Measurements from ENCODE around the gene DGCR2. TPM values are rescaled to one million over a fixed set of nuclear protein-coding genes. Genes with fewer than 3 reads are reported as not detected.
"Not testable (repeated sequence)": the region's sequence is repeated elsewhere in the genome, so short reads cannot be mapped to it uniquely, and the experiment has no call there.

DGCR2 gene
- total RNA-seq, 1 experiment from 2014 or later, result 62.2 TPM

DNA sequence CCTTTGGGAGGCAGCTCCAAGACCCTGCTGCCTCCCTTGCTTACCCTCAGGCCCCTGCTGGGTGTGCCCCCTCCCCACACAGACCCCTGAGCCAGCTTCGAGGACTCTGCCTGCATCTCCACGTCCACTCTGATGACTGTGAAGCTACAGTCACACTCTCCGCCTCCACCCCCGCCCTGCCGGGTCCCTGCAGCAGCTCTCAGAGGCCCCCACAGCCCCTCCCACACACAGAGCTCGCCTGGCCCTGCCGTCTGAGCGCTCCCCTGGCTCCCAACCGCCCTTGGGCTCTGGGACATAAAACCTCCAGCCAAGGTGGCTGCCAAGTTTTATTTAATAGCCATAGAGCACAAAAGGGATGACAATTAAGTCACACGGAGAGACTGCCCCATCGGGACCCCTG lies 96.1 kb downstream of the DGCR2 start:
- peaks cover 12% of the 10 kb centered on the region for H3K27me3 ChIP-seq (replicated peaks)
- not testable (repeated sequence) for H3K9me3 ChIP-seq (replicated peaks); H3K27ac ChIP-seq; DNase-seq (ENCODE audit: low read depth in 1 of 2, low spot score in 2 of 2); H3K36me3 ChIP-seq; H3K4me1 ChIP-seq (replicated peaks); H3K4me3 ChIP-seq

DNA sequence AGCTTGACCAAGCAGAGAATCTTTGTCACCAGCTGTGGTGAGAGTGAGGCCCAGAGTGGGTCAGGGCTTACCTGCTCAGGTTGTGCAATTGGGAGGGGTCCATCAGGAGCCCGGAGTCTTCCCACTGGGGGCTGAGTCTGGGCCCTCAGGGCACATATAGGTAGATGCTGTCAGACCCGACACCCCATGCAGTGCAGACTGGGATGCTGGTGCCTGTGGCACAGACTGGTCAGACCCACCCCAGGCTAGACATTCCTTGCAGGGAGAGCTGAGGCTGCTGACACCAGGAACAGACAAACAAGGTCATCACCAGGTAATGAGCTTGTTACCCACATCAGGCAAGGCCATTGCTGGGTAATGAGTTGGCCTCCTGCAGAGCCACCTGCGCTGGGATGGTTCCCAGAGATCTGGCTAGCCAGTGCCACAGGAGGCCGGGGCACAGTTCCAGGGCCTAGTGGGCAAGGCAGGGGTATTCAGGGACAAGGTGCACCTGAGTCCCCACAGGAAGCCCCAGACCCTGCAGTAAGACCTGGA lies 97.2 kb downstream of the DGCR2 start:
- DNase-seq (ENCODE audit: low read depth in 1 of 2, low spot score in 2 of 2); H3K36me3 ChIP-seq; H3K9me3 ChIP-seq (replicated peaks); H3K4me1 ChIP-seq (replicated peaks); H3K4me3 ChIP-seq; H3K27ac ChIP-seq: not testable (repeated sequence)
- H3K27me3 ChIP-seq (replicated peaks), result peaks cover 19% of the 10 kb centered on the region

DNA sequence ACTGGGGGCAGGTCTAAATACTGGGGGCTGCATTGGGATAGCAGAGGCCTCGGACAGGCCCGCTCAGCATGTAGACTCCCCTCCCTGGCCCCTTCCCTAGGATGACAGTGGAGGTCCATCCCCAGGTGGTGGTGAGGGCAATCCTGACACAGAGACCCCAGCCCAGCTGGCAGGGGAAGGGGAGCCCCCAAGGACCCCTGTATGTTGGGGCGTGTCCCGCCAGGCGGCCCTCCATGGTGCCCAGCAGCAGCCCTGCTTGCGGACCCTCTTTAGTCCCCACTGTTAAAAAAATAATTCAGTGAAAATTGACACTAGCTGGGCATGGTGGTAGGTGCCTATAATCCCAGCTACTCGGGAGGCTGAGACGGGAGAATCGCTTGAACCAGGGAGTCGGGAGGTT lies 98.3 kb downstream of the DGCR2 start:
- peaks cover 29% of the 10 kb centered on the region for H3K27me3 ChIP-seq (replicated peaks)
- not testable (repeated sequence) for H3K4me3 ChIP-seq; H3K4me1 ChIP-seq (replicated peaks); H3K9me3 ChIP-seq (replicated peaks); DNase-seq (ENCODE audit: low read depth in 1 of 2, low spot score in 2 of 2); H3K27ac ChIP-seq; H3K36me3 ChIP-seq

DNA sequence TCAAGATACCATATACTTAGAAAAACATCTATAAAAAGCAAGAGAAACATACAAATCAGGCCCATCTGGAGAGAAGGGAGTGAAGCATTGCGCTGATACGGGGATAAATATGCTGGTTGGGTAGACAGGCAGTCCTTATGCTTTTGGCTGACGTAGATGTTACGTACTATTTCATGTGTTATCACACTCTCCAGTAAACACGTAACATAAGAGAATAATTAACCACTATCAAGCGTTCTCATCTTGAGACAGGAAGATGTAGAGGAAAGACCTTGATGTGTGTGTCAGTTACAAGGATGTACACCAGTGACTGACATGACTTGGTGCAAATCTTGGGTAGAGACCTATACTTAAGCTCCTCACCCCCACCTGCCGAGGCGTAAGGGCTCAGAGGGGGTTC lies 99.5 kb downstream of the DGCR2 start:
- Histone ChIP-seq H3K4me1 (replicated peaks) (no peaks in the 10 kb centered on the region), H3K36me3 (no peaks in the 10 kb centered on the region), H3K9me3 (replicated peaks) (no peaks in the 10 kb centered on the region), H3K4me3 (no peak overlapping the region), H3K27ac (no peak overlapping the region), H3K27me3 (replicated peaks) (peaks cover 29% of the 10 kb centered on the region)
- DNase-seq (ENCODE audit: low read depth in 1 of 2, low spot score in 2 of 2), result no peak

DNA sequence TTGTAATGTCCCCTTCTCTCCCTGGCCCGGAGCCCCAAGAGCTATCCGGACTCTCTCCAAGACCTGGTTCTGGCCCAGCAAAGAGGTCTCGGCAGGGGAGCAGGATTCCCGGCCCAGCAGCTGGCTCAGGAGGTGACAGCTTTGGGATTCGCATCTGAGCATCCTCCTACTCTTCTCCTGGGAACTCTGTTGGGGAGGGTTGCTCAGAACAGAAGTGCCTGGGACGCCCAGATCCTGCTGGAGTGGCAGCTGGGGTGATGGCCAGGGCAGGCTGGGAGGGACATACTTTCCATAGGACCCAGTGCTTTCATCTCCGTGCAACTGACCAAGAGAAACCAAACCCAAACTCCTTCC lies 102.6 kb downstream of the DGCR2 start:
- Histone ChIP-seq H3K27me3 (replicated peaks) (peaks cover 29% of the 10 kb centered on the region), H3K4me1 (replicated peaks) (no peaks in the 10 kb centered on the region), H3K36me3 (no peaks in the 10 kb centered on the region), H3K9me3 (replicated peaks) (no peaks in the 10 kb centered on the region), H3K27ac (no peak overlapping the region), H3K4me3 (no peak overlapping the region)
- no peak for DNase-seq (ENCODE audit: low read depth in 1 of 2, low spot score in 2 of 2)

DNA sequence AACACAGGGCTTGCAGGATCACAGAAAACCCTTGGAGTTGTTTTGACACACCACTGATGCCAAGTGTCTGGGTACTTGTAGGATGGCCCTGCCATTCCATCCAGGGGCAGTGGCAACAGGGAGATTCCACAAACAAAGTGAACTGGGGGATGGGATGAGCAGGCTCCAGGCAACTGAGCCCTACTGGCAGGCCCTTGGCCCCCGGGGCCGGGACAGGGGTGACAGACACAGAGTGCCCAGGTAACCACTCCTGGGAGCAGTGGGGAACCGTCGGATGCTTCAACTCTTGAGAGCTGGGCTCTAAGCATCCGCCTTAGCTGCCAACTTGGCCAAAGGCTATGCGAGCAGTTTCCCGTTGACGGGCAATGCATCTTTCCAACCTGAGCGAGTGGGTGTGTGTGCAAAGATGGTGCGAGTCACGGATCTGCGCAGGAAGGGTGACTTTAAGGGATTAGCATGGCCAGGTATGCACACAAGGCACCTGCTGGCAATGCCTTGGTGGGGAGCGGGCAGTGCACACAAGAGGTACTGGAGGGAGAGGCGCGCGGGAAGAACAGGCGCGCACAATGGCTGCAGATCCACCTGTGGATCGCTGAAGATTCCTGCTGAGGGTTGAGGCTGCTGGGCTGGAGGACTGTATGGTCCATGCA lies 103.1 kb downstream of the DGCR2 start:
- no peak for DNase-seq (ENCODE audit: low read depth in 1 of 2, low spot score in 2 of 2)
- H3K36me3 ChIP-seq, result no peaks in the 10 kb centered on the region
- no peak overlapping the region for H3K27ac ChIP-seq
- no peaks in the 10 kb centered on the region for H3K9me3 ChIP-seq (replicated peaks)
- H3K4me1 ChIP-seq (replicated peaks), result no peaks in the 10 kb centered on the region
- peaks cover 29% of the 10 kb centered on the region for H3K27me3 ChIP-seq (replicated peaks)
- H3K4me3 ChIP-seq, result no peak overlapping the region

DNA sequence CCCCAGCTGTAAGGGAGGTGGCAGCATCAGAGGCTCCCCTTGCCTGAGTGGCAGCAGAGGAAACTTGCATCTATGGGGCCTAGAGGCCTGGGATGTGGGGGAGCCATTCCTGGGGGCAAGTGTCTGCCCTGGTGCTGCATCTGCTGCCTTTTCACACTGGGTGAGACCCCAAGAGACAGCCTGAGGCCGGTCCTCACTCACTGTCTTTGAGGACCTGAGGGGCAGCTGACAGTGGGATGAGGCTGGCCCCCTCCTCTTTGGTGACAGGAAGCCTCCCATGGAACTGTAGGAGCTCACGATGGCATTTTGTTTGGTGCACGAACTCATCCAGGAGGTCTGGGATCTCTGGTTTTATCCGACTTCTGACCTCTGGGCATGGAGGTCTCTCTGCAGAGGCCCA lies 104.0 kb downstream of the DGCR2 start:
- Histone ChIP-seq H3K36me3 (no peaks in the 10 kb centered on the region), H3K27me3 (replicated peaks) (peaks cover 29% of the 10 kb centered on the region), H3K27ac (no peak overlapping the region), H3K4me3 (no peak overlapping the region), H3K4me1 (replicated peaks) (no peaks in the 10 kb centered on the region), H3K9me3 (replicated peaks) (no peaks in the 10 kb centered on the region)
- DNase-seq (ENCODE audit: low read depth in 1 of 2, low spot score in 2 of 2), result no peak

DNA sequence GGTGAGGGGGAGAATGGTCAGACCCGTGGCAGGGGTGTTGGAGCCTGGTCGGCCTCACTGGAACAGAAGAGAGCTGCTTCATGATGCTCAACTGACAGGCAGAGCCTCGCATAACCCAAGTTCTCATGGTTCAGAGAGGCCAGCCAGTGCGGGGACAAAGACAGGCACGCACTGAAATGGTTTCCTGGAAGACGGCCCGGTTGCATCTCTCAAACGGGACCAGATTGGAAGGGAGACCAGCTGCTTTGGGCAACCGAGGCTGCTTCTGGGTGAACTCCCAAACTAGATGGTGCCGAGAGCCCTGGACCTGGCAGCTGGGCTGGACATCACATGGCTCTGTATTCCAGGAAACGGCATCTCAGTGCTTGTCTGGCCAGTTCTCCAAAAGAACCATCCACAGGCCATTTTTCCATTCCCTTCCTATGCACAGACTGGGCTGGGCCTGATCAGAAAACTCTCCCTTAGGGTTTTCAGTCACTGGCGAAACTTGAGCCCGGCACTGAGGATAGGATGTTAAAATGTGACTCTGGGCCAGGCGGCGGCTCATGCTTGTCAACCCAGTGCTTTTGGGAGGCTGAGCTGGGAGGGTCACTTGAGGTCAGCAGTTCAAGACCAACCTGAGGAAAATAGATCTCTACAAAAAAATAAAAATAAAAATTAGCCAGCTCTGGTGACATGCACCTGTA lies 106.0 kb downstream of the DGCR2 start:
- peaks cover 24% of the 10 kb centered on the region for H3K27me3 ChIP-seq (replicated peaks)
- DNase-seq (ENCODE audit: low read depth in 1 of 2, low spot score in 2 of 2), result no peak
- no peaks in the 10 kb centered on the region for H3K36me3 ChIP-seq
- no peak overlapping the region for H3K4me3 ChIP-seq
- no peaks in the 10 kb centered on the region for H3K4me1 ChIP-seq (replicated peaks)
- no peaks in the 10 kb centered on the region for H3K9me3 ChIP-seq (replicated peaks)
- no peak overlapping the region for H3K27ac ChIP-seq

DNA sequence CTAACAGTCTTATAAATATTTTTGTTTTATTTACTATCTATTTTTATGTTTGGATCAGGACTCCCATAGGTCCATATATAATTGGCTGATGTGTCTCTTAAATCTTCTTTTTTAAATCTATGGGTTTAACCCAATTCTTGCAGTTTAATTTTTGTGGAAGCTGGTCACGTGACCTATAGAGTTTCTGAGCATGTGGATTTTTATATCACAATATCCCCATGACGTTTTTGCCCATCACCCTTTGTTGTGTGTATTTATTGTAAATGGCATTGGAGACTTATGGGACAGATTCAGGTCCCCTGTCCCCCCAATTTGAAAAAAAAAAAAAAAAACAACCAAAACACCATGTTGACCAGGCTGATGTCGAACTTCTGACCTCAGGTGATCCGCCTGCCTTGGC lies 107.3 kb downstream of the DGCR2 start:
- Histone ChIP-seq H3K9me3 (replicated peaks) (no peaks in the 10 kb centered on the region), H3K27me3 (replicated peaks) (peaks cover 15% of the 10 kb centered on the region; the same call in 1 of the 2 replicates), H3K4me3 (no peak overlapping the region), H3K4me1 (replicated peaks) (no peaks in the 10 kb centered on the region), H3K36me3 (no peaks in the 10 kb centered on the region), H3K27ac (no peak overlapping the region)
- no peak for DNase-seq (ENCODE audit: low read depth in 1 of 2, low spot score in 2 of 2)

DNA sequence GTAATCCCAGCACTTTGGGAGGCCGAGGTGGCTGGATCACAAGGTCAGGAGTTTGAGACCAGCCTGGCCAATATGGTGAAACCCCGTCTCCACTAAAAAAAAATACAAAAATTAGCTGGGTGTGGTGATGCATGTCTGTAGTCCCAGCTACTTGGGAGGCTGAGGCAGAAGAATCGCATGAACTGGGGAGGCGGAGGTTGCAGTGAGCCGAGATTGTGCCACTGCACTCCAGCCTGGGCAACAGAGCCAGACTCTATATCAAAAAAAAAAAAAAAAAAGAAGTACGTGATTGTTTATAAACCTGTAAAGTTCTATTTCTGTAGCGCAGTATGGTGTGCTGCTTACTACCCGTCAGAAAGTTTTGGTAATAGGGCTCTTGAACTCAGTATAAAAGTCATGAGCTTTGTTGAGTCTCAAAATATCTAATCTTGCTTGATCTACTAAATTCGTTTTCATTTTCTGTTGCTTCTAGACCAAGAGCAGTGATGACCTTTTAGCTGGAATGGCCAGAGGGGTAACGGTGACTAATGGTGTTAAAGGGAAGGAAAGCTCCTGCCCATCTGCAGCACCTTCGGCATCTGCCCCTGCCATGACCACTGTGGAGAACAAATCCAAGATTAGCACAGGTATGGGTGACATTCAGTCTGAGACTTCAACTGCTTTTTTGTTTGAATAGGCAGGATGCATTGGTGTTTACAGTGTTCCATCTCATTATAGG lies 108.2 kb downstream of the DGCR2 start:
- not testable (repeated sequence) for H3K9me3 ChIP-seq (replicated peaks); H3K4me3 ChIP-seq; H3K4me1 ChIP-seq (replicated peaks); H3K36me3 ChIP-seq; H3K27ac ChIP-seq; DNase-seq (ENCODE audit: low read depth in 1 of 2, low spot score in 2 of 2); H3K27me3 ChIP-seq (replicated peaks)

DNA sequence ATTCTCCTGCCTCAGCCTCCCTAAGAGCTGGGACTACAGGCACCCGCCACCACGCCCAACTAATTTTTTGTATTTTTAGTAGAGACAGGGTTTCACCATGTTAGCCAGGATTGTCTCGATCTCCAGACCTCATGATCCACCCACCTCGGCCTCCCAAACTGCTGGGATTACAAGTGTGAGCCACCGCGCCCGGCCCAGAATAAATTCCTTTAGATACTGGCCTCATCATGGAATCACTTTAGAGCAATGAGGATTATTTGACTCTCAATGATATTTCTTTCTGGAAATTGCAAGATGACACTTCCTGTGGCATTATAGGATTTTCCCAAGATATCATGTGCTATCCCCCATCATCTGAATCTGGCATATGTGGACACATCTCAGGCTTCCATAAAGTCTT lies 108.8 kb downstream of the DGCR2 start:
- not testable (repeated sequence) for H3K36me3 ChIP-seq; H3K9me3 ChIP-seq (replicated peaks); H3K4me3 ChIP-seq; H3K27ac ChIP-seq; DNase-seq (ENCODE audit: low read depth in 1 of 2, low spot score in 2 of 2); H3K4me1 ChIP-seq (replicated peaks); H3K27me3 ChIP-seq (replicated peaks)

DNA sequence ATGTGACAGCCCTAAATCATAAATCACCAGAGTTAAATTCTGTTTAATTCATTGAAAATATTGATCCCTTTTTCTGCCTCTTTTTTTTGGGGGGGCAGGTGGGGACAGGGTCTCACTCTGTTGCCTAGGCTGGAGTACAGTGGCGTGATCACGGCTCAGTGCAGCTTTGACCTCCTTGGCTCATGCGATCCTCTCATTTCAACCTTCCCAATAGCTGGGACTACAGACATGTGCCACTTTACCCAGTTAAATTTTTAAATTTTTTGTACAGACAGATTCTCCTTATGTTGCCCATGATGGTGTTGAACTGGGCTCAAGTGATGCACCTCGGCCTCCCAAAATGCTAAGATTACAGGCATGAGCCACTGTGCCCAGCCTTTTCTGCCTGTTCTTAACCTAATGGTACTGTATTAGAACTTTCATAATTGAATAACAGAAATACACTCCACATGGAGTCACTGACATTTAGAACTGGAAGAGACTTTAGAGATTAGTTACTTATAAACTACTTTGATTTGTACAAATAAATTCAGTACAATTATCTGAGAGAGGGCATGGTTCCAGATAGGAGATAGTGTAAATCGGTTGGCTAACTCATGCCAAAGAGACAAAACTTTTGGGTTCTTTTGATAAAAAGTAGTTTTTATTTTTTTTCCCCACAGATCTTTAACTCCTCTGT lies 109.8 kb downstream of the DGCR2 start:
- H3K4me3 ChIP-seq, result no peak overlapping the region
- no peaks in the 10 kb centered on the region for H3K9me3 ChIP-seq (replicated peaks)
- no peak for DNase-seq (ENCODE audit: low read depth in 1 of 2, low spot score in 2 of 2)
- H3K27me3 ChIP-seq (replicated peaks), result peaks cover 10% of the 10 kb centered on the region; the same call in 1 of the 2 replicates
- H3K36me3 ChIP-seq, result no peaks in the 10 kb centered on the region
- H3K4me1 ChIP-seq (replicated peaks), result no peaks in the 10 kb centered on the region
- H3K27ac ChIP-seq, result no peak overlapping the region

DNA sequence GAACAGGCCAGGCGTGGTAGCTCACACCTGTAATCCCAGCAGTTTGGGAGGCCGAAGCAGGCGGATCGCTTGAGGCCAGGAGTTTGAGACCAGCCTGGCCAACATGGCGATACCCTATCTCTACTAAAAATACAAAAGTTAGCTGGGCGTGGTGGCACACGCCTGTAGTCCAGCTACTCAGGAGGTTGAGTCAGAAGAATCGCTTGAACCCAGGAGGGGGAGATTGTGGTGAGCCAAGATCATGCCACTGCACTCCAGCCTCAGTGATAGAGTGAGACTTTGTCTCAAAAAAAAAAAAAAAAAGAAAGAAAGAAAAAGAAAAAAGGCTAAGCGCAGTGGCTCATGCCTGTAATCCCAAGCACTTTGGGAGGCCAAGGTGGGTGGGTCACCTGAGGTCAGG lies 110.6 kb downstream of the DGCR2 start:
- not testable (repeated sequence) for H3K9me3 ChIP-seq (replicated peaks); H3K27ac ChIP-seq; DNase-seq (ENCODE audit: low read depth in 1 of 2, low spot score in 2 of 2); H3K36me3 ChIP-seq; H3K4me1 ChIP-seq (replicated peaks); H3K4me3 ChIP-seq
- H3K27me3 ChIP-seq (replicated peaks), result peaks cover 16% of the 10 kb centered on the region; the same call in 1 of the 2 replicates

DNA sequence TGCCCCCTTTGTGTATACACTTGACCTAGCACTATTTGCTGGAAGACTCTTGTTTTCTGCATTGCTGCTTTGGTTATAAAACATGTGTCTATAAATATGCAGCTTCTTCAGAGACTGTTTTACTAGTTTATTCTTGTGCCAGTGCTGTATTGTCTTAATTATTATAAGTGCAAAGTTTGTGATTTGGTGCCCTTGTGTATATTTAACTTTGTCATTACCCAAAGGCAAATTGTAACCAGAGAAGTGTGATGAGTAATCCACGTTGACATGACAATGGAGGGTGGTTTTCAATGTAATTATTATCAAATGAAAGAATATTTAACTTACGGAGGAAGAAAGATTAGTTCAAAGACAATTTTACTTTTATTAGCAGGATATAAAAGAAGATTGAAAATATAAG lies 111.1 kb downstream of the DGCR2 start:
- peaks cover 16% of the 10 kb centered on the region for H3K27me3 ChIP-seq (replicated peaks)
- no peaks in the 10 kb centered on the region for H3K9me3 ChIP-seq (replicated peaks)
- H3K4me3 ChIP-seq, result no peak overlapping the region
- no peaks in the 10 kb centered on the region for H3K4me1 ChIP-seq (replicated peaks)
- no peak for DNase-seq (ENCODE audit: low read depth in 1 of 2, low spot score in 2 of 2)
- no peaks in the 10 kb centered on the region for H3K36me3 ChIP-seq
- H3K27ac ChIP-seq, result no peak overlapping the region

All from SJSA1 (cell line).